Ovary (tissue), 3 donors: Measurements from ENCODE around the gene MDM1.

ENCODE experiments used
- CTCF ChIP-seq, 3 donors: fragments of 450-650 bp in 2 of 3; fragments of 200-600 bp in 1 of 3; IDR thresholded peaks; one replicate each; pipeline versions ENCODE4 v1.5.1 to v1.8.0; 2016 to 2022; ENCODE audit warnings: antibody characterized with exemption in 3 of 3, mild to moderate bottlenecking in 1 of 3
- EP300 ChIP-seq: sonication (generic); formaldehyde crosslinking; IDR thresholded peaks from one replicate; pipeline ENCODE4 v1.6.1; 2017; ENCODE audit warnings: antibody characterized with exemption
- POLR2A ChIP-seq: fragments of 450-650 bp; IDR thresholded peaks from one replicate; pipeline ENCODE4 v1.6.1; 2017; ENCODE audit warnings: antibody characterized with exemption, mild to moderate bottlenecking, moderate library complexity
- donor health status: DM: no; HTN: no; CAD: no.

GRCh38 chr12:68340404-68341270 is 8.5 kb upstream of the MDM1 start:
- TF ChIP-seq CTCF (IDR thresholded peaks at IDR 0.05), result no peak
- no peak for TF ChIP-seq POLR2A
- no peak for TF ChIP-seq EP300
